ENCODE data around the gene RNF157. TPM values are rescaled to one million over a fixed set of nuclear protein-coding genes. Genes with fewer than 3 reads are reported as not detected.
"Not testable (repeated sequence)": the region's sequence is repeated elsewhere in the genome, so short reads cannot be mapped to it uniquely, and the experiment has no call there.

Gene RNF157
- total RNA-seq, 1 experiment from 2014 or later = 18.2 TPM

DNA sequence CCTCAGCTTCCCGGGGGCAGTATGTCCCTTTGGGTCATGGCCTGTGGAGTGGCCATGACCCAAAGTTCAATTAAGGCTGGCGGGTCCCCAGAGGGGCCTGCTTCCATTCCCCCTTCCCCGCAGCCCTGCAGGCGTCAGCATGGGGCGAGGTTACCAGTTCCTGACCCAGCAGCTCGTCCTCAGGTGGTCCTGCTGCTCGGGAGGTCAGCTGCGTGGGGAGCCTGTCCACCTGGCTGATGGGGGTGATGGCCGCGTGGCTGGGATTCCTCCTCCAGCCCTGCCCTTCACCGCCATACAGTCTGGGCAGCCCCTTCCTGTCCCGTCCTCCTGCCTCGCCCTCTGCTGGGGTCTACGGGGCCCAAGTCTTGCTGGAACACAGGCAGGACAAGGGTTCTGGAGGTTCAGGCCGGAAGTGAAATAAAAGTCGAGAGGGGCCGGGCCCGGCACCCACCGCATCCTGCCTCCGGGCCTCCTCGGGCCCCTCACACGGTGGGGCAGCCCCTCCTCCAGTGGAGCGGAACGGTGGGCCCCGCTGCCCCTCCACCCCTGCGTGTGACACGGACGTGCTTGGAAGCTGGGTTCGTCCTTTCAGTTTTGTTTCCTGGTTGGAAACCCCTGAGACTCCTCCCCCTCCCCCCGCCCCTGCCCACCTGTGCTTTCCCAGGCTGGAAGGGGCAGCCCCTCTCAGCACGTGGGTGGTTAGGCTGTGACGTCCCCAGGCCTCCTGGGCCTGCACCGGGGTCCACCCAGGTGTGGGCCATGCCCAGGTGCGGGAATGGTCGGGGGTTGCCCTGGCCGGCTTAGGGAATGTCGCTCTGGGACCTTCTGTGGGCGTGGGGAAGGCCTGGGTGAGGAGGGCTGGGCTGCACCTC, 31.6 kb upstream of the RNF157 start:
- DNase-seq (ENCODE audit: low read depth) = no peak
- in situ Hi-C loops (cut with HindIII; ENCODE audit: low pct_unique_long_range_greater_than_20kb, low sequenced_read_pairs) = no loop called here

GRCh38 chr17:76270770-76271668, 30.7 kb upstream of the RNF157 start:
- in situ Hi-C loops (cut with HindIII; ENCODE audit: low pct_unique_long_range_greater_than_20kb, low sequenced_read_pairs) = no loop called here
- no peak for DNase-seq (ENCODE audit: low read depth)

- in situ Hi-C loops (cut with HindIII; ENCODE audit: low pct_unique_long_range_greater_than_20kb, low sequenced_read_pairs) = no loop called here
Observed at GRCh38 chr17:76270127-76270592, 29.9 kb upstream of the RNF157 start.

DNA sequence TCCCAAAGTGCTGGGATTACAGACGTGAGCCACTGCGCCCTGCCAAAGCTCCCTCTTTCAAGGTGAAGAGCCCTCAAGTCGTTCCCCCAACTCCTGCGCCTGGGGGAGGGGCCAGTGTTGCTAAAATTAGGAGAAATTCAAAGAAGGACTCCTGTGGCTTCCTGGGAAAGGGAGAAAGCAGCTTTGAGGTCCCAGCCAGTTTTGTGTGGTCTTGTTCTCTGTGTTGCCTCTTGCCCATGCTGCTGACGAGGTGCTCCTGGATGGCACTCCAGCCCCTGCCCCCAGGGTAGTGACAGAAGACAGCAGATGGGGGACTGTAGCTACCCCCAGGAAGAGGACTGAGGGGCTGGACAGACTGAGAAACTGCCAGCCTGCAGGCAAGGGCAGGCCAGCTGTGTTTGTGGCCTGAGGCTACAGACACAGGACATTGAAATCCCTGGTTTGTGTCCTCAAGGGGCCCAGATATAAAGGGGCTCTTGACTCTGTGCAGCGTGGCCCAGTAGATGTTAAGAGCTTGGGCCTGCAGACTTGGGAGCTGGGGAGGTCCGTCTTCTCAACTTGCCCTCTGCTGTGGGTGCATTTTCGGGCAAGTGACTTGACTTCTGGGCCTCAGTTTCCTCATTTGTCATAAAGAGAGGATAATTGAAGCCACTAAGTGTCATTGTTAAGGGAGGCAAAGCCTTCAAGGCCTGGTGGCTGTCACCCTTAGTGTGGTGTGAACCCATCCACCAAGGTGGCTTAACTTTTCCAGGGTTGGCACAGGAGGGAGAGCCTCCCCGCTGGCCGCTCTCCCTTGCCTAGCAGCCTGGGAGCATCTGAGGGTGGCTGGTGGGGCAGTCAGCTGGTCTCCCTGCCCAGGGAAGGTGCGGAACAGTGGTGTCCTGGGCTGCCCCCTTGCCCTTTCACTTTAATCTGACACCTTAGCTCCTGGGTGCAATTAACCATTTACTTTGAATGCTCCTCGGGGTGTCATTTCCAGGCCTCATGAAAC, 29.0 kb upstream of the RNF157 start:
- in situ Hi-C loops (cut with HindIII; ENCODE audit: low pct_unique_long_range_greater_than_20kb, low sequenced_read_pairs) = no loop called here
- no peak for DNase-seq (ENCODE audit: low read depth)

More at GRCh38 chr17:76270127-76270592, 29.9 kb upstream of the RNF157 start:
- DNase-seq (ENCODE audit: low read depth) = no peak

- DNase-seq (ENCODE audit: low read depth) = no peak
- in situ Hi-C loops (cut with HindIII; ENCODE audit: low pct_unique_long_range_greater_than_20kb, low sequenced_read_pairs) = no loop called here
Observed at GRCh38 chr17:76268015-76268749, 27.9 kb upstream of the RNF157 start.

DNA sequence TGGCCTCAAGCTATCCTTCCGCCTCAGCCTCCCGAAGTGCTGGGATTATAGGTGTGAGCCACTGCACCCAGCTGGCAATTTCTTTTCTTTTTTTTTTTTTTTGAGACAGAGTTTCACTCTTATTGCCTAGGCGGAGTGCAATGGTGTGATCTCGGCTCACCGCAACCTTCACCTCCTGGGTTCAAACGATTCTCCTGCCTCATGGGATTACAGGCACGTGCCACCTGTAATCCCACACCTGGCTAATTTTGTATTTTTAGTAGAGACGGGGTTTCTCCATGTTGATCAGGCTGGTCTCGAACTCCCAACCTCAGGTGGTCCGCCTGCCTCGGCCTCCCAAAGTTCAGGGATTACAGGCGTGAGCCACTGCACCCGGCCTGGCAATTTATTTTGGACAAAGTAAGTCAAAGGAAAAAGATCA, 27.3 kb upstream of the RNF157 start:
- in situ Hi-C loops (cut with HindIII; ENCODE audit: low pct_unique_long_range_greater_than_20kb, low sequenced_read_pairs); DNase-seq (ENCODE audit: low read depth): not testable (repeated sequence)

- no peak for DNase-seq (ENCODE audit: low read depth)
- in situ Hi-C loops (cut with HindIII; ENCODE audit: low pct_unique_long_range_greater_than_20kb, low sequenced_read_pairs) = no loop called here
Observed at GRCh38 chr17:76267051-76267576, 26.8 kb upstream of the RNF157 start.

DNA sequence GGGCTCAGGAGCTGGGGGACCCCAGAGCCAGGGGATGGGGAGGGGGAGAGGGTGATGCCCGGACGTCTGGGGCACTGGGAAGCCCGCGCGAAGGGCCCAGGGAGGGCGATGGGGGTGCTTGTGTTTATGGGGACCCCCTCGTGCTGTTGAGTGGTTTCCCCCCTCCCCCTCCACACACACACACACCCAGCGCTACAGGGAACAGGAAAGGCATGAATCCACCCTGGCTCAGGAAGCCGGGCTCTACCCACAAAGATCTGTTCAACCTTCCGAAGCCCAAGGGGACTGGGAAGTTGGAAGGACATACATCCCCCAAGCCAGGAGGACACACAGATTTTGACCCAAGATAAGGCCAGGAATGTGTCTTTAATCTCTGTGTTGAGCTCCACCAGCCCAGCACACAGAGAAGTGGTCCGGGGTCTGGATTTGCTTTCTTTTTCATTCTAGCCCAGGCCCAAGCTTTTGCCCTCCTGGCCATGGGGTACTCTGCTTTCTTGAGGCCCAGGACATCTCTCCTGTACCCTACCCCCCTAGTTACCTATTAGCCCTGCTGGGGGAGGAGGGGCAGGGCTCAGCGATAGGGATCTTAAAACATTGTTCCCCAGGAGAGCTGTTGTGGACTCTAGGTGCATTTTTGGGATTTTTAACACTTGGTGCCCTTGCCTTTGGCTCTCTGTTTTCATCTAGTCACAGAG, 26.1 kb upstream of the RNF157 start:
- DNase-seq (ENCODE audit: low read depth) = no peak
- in situ Hi-C loops (cut with HindIII; ENCODE audit: low pct_unique_long_range_greater_than_20kb, low sequenced_read_pairs) = no loop called here

DNA sequence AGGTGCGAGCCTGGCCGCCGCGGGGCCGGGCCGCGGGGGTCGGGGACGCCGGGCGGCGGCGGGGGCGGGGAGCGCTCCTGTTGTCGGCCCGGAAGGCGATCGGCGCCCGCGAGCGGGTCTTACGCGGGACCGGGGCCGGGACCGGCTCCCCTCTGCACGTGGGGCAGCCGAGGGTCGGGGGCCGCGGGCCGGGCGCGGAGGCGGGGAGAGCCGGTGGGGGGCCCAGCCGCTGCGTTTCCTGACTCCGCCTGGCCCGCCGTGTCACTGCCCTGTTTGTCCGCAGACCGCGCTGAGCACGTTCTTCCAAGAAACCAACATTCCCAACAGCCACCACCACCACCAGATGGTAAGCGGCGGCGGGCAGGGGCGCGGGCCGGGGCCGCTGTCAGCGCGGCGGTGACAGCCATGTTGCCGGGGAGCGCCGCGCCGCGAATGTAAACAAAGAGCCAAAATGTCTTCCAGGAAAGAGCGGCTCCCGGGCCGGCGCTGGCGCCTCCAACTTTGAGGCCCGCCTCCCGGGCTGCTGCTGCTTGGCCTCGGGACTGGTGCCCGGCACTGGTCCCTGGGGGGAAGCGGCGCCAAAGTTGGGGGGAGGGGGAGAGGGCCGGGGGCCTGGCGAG, 25.4 kb upstream of the RNF157 start:
- in situ Hi-C loops (cut with HindIII; ENCODE audit: low pct_unique_long_range_greater_than_20kb, low sequenced_read_pairs) = no loop called here
- DNase-seq (ENCODE audit: low read depth) = peak; percentile 17

GRCh38 chr17:76264755-76265623, 24.7 kb upstream of the RNF157 start, which contains the start of gene UBALD2:
Gene UBALD2 (plus strand): TSS chr17:76265348. CDS start chr17:76265506, 158 bp downstream.
- in situ Hi-C loops (cut with HindIII; ENCODE audit: low pct_unique_long_range_greater_than_20kb, low sequenced_read_pairs) = no loop called here
- DNase-seq (ENCODE audit: low read depth) = peak; percentile 100

- in situ Hi-C loops (cut with HindIII; ENCODE audit: low pct_unique_long_range_greater_than_20kb, low sequenced_read_pairs) = no loop called here
- no peak for DNase-seq (ENCODE audit: low read depth)
Observed at GRCh38 chr17:76264425-76264754, 24.1 kb upstream of the RNF157 start.

DNA sequence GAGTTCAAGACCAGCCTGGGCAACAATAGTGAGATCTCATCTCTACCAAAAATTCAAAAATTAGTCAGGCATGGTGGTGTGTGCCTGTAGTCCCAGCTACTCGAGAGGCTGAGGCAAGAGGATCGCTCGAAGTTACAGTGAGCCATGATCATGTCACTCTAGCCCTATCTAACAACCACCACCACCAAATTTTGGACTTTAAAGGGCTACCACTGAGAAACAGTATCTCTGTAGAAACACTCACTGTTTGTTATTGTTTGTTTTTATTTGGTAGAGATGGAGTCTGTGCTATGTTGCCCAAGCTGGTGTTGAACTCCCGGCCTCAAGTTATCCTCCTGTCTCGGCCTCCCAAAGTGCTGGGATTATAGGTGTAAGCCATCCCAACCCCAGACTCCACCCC, 23.6 kb upstream of the RNF157 start:
- in situ Hi-C loops (cut with HindIII; ENCODE audit: low pct_unique_long_range_greater_than_20kb, low sequenced_read_pairs) = no loop called here
- no peak for DNase-seq (ENCODE audit: low read depth)

DNA sequence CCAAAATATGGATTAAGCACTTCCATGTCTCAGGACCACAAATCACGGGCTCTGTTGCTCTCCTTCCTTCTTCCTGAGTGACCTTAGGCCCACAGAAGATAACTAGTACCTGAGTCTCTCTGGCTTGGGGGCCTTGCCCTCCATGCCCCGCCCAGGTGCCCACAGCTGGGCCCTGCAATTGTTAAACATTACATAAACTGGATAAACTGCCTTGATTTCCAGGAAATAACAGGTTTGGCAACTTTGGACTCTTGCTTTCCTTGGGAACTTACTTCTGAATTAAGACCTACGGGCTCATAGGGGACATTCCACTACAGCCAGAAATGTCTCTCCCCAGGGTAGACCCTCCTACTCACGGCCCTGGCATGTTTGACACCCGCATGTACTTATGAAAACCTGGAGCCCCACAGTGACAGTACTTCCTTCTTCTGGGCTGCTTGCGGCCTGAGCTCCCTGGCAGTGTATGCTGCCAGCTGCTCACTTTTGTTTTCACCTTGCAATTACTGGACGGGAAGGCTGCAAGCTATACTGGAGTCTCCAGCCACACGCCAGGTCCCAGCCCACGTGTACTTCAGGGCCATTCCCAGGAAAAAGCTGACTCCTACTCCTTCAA, 22.5 kb upstream of the RNF157 start:
- DNase-seq (ENCODE audit: low read depth) = no peak
- in situ Hi-C loops (cut with HindIII; ENCODE audit: low pct_unique_long_range_greater_than_20kb, low sequenced_read_pairs) = no loop called here

- in situ Hi-C loops (cut with HindIII; ENCODE audit: low pct_unique_long_range_greater_than_20kb, low sequenced_read_pairs) = no loop called here
- no peak for DNase-seq (ENCODE audit: low read depth)
Observed at GRCh38 chr17:76261421-76262215, 21.3 kb upstream of the RNF157 start.
